GM19438 (cell line): ENCODE results near the gene MTCL3.

Experiments
- ATAC-seq: cut with Tn5 transposase; IDR thresholded peaks from one replicate; pipeline ENCODE4 v1.9.1; 2021; ENCODE audit warnings: low read depth; ENCODE audit not compliant: unreplicated experiment

MTCL3 gene

GRCh38 chr6:127518710-127519468 is at the start of gene MTCL3:
Gene MTCL3, minus strand, starts transcription at chr6:127519335.
- no peak for ATAC-seq

GRCh38 chr6:127567476-127567875 is 48.3 kb upstream of the MTCL3 start:
- ATAC-seq: no peak

- ATAC-seq: no peak
Observed at GRCh38 chr6:127566651-127567050, 47.5 kb upstream of the MTCL3 start.

- ATAC-seq: no peak
Observed at GRCh38 chr6:127566119-127566518, 47.0 kb upstream of the MTCL3 start.

- no peak for ATAC-seq
Observed at GRCh38 chr6:127564761-127565160, 45.6 kb upstream of the MTCL3 start.

GRCh38 chr6:127561660-127562059 is 42.5 kb upstream of the MTCL3 start:
- no peak for ATAC-seq

GRCh38 chr6:127554435-127555006 is 35.4 kb upstream of the MTCL3 start:
- no peak for ATAC-seq

GRCh38 chr6:127550403-127550802 is 31.3 kb upstream of the MTCL3 start:
- ATAC-seq: no peak

- no peak for ATAC-seq
Observed at GRCh38 chr6:127547904-127548649, 28.9 kb upstream of the MTCL3 start.

GRCh38 chr6:127547215-127547614 is 28.1 kb upstream of the MTCL3 start:
- no peak for ATAC-seq

GRCh38 chr6:127539272-127539671 is 20.1 kb upstream of the MTCL3 start:
- ATAC-seq: peak; percentile 69

GRCh38 chr6:127538750-127539264 is 19.7 kb upstream of the MTCL3 start:
- ATAC-seq: no peak

GRCh38 chr6:127533736-127534135 is 14.6 kb upstream of the MTCL3 start:
- no peak for ATAC-seq

GRCh38 chr6:127533011-127533410 is 13.9 kb upstream of the MTCL3 start:
- ATAC-seq: no peak

- no peak for ATAC-seq
Observed at GRCh38 chr6:127522714-127523113, 3.6 kb upstream of the MTCL3 start.

- ATAC-seq: no peak
Observed at GRCh38 chr6:127520066-127520465, 931 bp upstream of the MTCL3 start.

- ATAC-seq: no peak
Observed at GRCh38 chr6:127519469-127519785, 292 bp upstream of the MTCL3 start.

GRCh38 chr6:127518191-127518709 is 885 bp downstream of the MTCL3 start:
- no peak for ATAC-seq

GRCh38 chr6:127517693-127518092 is 1.4 kb downstream of the MTCL3 start:
- no peak for ATAC-seq

GRCh38 chr6:127516662-127517273 is 2.4 kb downstream of the MTCL3 start:
- peak; percentile 62 for ATAC-seq
